GM10847 (cell line): ENCODE results near the gene ANAPC15.

Experiments used
- POLR2A ChIP-seq: IDR thresholded peaks from 2 replicates; pipeline ENCODE4 v1.6.1; 2011; ENCODE audit not compliant: insufficient read length; ENCODE audit errors: extremely low read depth

ANAPC15 gene

DNA sequence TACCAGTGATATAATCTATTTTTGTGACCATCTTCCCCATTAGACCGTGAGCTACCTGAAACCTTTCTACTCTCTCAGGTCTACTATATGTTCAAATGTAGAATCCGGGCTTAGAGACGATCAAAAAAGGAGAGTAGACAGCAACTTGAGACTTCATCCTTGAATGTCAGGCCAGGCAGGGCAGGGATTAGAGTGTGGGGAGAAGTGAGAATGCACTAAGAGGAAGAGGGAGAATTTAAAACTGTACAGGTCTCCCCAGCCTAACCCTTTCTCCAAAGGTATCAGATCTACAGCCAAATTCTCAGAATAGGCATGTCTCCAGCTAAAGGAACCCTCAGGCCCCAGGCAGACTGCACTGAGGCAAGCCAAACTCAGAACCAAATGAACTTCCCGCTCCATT is 10.3 kb downstream of the ANAPC15 start:
- no peak for TF ChIP-seq POLR2A

DNA sequence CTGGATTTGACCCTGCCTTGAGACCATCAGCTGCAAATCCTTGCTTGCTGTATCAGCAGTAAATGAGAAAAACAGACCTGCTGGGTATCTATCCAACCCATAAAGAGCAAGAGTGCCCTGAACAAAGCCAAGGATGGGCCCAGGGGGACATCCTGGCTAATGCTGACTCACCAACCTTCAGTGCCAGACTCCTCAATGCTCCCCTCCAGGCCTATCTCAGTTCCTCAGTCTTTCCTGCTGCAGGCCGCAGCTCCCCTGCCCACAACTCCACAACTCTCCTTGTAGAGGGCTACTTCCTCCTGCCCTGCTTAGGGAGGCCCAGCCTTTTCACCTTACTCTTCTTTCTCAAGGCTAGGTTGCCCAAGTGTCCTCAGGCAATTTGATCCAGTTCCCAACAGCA is 12.0 kb downstream of the ANAPC15 start:
- TF ChIP-seq POLR2A: no peak

DNA sequence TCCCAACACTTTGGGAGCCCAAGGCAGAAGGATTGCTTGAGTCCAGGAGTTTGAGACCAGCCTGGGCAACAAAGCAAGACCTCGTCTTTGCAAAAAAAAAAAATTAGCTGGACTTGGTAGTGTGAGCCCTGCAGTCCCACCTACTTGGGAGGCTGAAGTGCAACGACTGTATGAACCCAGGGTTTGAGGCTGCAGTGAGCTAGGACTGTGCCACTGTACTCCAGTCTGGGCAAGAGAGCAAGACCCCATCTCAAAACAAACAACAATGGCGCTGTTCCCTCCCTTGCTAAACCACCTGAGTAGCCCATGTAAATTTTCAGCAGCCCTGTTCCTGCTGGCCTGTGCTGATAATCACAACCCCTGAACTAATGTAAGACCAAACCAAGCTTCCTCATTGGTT is 12.5 kb downstream of the ANAPC15 start:
- no peak for TF ChIP-seq POLR2A

DNA sequence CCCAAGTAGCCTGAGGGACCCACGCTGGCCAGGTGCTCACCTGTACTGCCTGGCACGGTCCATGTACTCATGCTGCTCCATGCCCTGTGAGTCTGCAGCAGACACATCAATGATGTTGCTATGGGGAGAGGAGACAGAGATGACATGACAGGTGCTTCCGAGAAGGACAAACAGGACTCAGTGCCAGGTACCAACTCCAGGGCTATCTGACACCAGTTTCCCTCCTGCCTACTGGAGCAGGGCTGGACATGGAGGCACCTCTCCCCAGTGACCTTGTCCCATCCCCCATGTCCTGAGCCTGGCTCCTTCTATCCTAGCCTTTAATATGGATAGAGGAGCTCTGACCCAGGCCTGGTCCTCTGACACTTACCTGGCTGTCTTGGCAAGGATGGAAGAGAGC is 13.8 kb downstream of the ANAPC15 start:
- no peak for TF ChIP-seq POLR2A

DNA sequence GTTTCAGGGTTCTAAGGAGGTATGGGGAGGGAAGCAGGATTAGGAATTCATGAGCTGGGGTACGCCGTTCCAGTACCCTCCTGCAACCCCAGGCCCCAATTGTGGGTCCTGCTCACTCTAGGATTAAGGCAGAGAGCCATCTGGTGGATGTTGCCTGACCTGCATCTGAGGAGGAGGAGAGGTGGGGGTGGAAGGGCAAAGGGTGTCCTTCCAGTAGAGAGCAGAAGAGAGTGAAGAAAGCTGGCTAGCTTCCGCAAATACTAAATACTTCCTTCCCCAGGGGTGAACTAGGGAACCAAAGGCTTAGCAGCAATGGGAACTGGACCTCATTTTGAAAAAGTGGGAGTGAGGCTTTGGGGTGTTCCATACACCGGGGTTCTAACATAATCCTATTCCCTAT is 21.2 kb downstream of the ANAPC15 start:
- no peak for TF ChIP-seq POLR2A

DNA sequence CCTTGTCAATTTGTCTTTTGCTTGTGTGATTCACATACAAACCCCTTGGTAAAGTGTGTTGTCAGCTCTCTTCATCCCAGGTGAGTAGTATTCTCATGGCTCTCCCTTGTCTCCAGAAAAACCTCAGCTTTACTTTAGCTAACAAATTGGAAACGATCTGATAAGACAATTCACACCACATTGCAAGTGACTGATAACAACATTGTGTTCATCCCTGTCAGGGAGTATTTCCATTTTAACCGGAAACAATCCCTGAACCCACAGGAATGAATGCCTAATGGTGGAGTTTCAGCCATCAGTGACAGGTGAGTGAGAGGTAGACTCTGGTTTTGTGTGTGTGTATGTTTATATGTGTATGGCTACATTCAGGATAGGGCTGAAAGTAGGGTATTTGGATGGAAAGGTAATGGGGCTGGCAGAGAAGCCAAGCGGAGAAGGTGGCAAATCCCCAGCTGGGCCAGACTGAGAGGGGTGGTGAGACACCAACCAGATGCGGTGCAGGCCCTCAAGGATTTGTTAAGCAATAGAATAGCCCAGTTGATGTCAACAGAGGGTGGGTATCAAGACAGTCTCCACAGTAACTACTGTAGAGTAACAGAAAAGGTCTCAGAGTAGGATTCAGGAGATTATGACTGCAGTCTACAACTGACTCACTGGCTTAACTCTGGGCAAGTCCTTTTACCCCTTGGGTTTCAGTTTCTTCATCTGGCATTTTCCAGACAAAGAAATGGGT is 24.3 kb downstream of the ANAPC15 start:
- no peak for TF ChIP-seq POLR2A

DNA sequence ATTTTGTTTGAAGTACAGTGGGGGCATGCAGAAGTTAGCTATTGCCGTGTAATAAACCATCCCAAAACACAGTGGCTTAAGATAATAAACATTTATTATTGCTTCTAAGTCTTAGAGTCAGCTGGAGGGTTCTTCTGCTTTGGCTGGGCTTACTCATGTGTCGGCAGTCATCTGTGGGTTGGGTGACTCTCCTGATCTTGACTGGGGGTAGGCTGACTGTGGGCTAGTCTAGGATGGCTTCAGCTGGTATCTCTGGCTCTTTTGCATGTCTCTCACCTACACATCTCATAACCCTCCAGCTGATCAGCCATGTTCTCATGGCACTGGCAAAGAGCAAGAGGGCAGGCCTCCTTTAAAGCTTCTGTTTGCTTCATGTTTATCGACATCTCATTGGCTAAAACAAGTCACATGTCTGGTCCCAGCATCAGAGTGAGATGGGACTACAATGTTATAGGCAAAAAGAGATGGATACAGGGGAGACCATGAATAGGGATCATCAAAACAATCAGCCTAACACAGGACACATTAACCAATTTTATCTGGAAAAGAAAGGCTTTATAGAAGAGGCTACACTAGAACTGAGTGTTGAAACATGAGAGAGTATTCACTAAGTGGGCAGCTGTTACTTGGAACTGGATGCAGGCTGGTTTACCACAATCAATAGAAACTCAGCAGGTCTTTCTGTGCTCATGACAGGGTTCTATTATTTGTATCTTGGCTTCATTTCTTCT is 26.7 kb downstream of the ANAPC15 start:
- TF ChIP-seq POLR2A: no peak

DNA sequence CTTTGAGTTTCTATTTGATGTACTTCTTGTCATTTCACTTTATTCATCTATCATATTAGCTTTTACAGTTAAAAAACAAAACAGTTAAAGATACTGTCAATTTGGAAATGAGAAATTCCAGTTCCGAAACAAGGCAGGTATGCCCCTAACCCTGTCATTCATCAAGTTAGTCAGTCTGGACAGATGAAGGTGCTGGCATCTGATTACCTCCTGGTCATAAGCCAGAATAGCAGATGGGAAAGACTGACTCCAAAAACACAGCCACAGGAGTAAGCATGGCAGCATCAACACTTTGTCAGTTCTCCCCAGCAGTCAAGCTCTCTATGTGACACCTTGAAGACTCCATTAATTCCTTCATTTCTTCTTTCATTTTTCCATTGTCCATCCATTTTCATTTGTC is 27.5 kb downstream of the ANAPC15 start:
- TF ChIP-seq POLR2A: no peak

DNA sequence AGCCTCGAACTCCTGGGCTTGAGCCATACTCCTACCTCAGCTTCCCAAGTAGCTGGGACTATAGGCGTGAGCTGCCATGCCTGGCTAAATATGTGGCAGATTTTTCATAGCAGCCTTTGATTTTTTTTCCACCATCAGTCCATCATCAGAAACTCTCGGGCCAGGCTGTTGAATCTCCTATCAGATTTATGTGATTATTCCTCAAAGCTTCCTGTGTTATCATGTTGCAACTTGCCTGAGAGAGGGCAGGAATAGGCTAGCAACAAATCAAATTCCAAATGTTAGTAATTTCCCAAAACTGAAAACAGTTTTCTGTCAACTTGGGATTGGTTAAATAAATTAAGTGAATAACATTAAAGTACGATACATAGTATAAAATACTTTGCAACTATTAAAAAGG is 28.4 kb downstream of the ANAPC15 start:
- no peak for TF ChIP-seq POLR2A

DNA sequence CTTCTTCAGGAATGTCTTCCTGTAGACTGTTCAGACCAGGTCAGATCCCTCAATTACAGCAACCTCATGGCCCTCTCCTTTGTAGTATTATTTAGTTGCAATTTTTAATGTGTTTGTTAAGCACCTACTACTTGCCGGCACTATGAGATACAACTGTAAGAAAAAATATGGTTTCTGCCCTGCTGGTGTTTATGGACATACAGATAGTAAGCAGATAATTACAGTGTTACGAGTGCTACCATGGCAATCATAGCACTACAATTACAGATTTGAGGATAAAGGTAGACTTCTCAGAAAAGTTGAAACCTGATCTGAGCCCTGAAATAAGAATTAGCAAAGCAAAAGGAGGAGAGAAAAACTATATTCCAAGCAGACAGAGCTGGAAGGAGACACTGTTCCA is 29.1 kb downstream of the ANAPC15 start:
- no peak for TF ChIP-seq POLR2A

DNA sequence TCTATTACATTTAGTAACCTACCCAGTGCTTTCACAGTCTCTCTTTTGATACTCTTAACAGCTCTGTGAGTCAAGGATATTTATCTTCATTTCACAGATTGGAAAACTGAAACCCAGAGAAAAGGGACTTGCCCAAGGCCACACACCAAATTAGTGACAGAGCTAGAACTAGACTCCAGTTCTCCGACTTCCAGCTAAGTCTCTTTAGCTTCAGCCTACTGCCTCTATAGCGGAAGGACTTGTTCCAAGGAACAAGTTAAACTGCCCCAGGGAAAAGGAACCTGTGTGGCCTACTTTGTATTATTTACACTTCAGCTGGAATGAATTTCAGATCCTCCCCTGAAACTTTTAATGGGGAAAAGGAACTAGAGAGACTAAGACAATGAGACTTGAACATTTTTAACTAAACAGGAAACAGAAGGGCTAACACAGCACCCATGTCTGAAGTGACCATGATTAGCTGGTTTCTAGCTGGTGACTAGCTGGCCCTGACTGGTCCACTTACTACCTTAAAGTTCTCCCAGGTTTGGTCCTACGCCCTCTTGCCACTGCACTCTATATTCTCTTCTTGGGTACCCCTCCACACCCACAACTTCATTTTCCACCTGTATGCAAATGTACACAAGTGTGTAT is 30.6 kb downstream of the ANAPC15 start:
- TF ChIP-seq POLR2A: no peak

DNA sequence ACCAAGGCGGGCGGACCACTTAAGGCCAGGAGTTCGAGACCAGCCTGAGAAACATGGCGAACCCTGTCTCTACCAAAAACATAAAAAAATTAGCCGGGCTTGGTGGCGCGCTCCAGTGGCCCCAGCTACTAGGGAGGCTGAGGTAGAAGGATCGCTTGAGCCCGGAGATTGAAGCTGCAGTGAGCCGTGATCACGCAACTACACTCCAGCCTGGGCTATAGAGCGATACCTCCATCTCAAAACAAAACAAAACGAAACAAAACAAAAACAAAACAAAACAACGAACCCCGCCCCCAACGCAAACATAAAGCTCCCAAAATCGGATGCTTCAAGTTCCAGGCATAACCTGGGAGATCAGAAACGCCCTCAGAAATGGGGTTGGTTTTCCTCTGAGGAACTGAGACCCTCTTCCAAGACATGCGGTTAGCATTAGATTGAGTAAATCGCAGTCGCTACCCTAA is 31.3 kb downstream of the ANAPC15 start:
- no peak for TF ChIP-seq POLR2A

DNA sequence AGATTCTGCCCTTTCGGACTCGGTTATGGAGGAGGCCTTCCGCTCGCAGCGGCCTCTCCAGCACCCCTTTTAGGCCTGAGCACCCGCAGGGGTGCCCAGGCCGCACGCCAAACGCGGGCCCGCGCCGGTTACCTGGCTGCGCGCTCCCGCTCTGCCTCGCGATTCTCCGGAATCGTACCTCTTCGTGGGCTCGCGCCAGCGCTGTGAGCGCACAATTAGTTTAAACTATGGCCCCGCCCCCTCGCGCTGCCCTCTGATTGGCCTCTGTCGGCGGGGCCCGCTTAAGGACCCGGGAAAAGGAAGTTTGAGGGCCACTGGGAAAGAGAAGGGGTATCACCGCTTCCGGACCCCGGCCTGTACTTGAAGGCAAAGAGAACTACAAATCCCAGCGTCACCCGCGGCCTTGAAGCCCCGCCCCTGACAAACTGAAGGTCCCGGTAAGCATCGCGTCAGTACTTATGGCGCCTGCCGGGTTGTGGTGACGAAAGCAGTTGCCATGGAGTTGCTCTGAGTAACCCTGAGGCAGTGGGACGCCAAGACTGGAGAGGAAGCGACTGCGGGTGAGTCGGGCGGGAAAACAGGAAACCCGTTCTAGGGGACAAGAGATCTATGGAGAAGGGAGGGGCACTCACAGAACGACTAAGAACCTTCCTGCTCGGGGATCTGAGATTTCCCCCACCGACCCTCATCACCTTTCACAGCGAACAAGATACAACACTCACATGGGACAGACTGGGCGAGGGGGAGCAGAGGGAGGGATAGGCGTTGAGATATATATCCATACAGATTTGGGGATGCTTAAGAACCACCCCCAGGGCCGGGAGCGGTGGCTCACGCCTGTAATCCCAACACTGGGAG is 31.9 kb downstream of the ANAPC15 start, which contains the start of the genes LRRC51 and NUMA1:
LRRC51 (plus strand) TSS at position 525 of the 858 bp plus-strand sequence. CDS start 8,234 bp downstream, outside the sequence.
NUMA1 (minus strand) TSS at position 217 of the 858 bp plus-strand sequence. CDS start 44,599 bp downstream, outside the sequence.
- TF ChIP-seq POLR2A: peak; percentile 64

DNA sequence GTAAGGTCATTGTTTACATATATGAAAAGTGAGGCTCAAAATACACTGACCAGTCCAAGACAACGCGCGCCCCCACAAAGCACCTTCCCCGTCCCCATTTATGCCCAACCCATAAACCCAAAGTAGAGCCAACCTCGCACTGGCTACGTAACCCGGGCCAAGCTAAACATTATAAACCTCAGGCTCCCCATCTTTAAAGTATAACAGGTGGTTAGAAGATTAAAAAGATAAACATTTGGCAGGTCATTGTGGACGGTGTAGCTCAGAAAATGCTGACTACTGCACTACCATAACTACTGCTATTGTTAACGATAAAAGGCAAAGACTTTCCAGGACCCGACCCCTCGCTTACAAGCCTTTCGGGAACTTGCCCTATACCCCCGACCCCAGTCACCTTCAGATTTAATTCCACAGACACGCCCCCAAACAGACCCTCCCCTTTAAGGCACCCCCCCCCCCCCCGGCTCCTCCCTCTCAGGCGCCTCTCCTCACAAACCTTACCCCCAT is 32.6 kb downstream of the ANAPC15 start:
- TF ChIP-seq POLR2A: no peak

DNA sequence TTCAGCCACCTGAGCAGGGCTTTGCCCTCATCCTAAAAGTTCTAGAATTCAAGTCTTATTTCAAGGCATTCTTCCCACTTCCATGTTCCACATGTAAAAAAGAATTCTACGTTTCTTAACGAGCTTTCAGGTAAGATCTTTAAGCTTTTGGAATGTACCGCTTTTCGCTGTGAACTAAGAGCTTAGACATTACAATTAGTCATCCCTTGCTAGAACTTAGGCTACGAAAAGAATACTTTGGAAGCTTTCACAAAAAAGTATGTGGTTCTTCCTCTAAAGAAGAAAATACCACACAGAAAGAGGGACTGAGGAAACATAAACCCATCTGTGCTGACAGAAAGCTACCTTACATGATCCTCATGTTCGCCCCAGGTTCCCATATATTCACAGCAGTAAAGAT is 34.0 kb downstream of the ANAPC15 start:
- TF ChIP-seq POLR2A: no peak

DNA sequence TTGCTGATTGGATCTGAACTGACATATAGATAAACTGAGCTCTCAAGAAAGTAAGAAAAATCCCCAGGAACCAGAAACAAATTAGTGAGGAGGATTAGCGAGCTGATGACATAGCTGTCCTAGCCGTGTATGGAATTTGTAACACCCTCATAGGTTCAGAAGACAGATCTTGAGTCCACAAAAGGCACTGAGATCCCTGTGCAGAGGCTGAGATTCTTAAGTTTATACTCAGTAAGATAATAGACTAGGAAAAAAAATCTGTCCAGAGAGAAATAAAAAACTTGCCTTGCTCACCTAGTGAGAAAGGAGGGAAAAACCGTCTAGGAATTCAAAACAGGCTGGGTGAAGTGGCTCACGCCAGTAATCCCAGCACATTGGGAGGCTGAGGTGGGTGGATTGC is 36.7 kb downstream of the ANAPC15 start:
- no peak for TF ChIP-seq POLR2A
